C4-2B (cell line): ENCODE measurements around the gene AP2A2.

Source experiments
- H3K27ac ChIP-seq: fragments of 450-650 bp; 2 replicates; pipeline ENCODE4 v1.5.1; 2017
- CTCF ChIP-seq: fragments of 450-650 bp; conservative IDR thresholded peaks from 2 replicates; pipeline ENCODE4 v1.5.1; 2017; ENCODE audit warnings: mild to moderate bottlenecking
- ZFX ChIP-seq: fragments of 450-650 bp; IDR thresholded peaks from 2 replicates; pipeline ENCODE4 v1.6.1; 2017

The AP2A2 gene

GRCh38 chr11:1053121-1053901 is 127.6 kb downstream of the AP2A2 start:
- peak overlapping the region; percentile 96 for H3K27ac ChIP-seq
- TF ChIP-seq ZFX = no peak

GRCh38 chr11:1054143-1055108 is 128.8 kb downstream of the AP2A2 start:
- peak overlapping the region; percentile 96 for H3K27ac ChIP-seq
- no peak for TF ChIP-seq CTCF
- TF ChIP-seq ZFX = no peak

GRCh38 chr11:1055109-1055703 is 129.5 kb downstream of the AP2A2 start:
- TF ChIP-seq ZFX (no peak), CTCF (no peak)
- peak overlapping the region; percentile 96 for H3K27ac ChIP-seq

- peak overlapping the region; percentile 96; the same call in 1 of the 2 replicates for H3K27ac ChIP-seq
- TF ChIP-seq ZFX (no peak), CTCF (no peak)
Measured at GRCh38 chr11:1055990-1056771, 130.5 kb downstream of the AP2A2 start.

- TF ChIP-seq CTCF (no peak), ZFX (no peak)
- no peak overlapping the region for H3K27ac ChIP-seq
Measured at GRCh38 chr11:1057806-1058205, 132.1 kb downstream of the AP2A2 start.

- no peak for TF ChIP-seq ZFX
- TF ChIP-seq CTCF = no peak
- no peak overlapping the region for H3K27ac ChIP-seq
Measured at GRCh38 chr11:1059759-1060158, 134.1 kb downstream of the AP2A2 start.

- no peak for TF ChIP-seq CTCF
- no peak for TF ChIP-seq ZFX
- H3K27ac ChIP-seq = no peak overlapping the region
Measured at GRCh38 chr11:1060410-1060809, 134.7 kb downstream of the AP2A2 start.
